Measurements from ENCODE around the gene HTR2A.

Gene HTR2A

DNA sequence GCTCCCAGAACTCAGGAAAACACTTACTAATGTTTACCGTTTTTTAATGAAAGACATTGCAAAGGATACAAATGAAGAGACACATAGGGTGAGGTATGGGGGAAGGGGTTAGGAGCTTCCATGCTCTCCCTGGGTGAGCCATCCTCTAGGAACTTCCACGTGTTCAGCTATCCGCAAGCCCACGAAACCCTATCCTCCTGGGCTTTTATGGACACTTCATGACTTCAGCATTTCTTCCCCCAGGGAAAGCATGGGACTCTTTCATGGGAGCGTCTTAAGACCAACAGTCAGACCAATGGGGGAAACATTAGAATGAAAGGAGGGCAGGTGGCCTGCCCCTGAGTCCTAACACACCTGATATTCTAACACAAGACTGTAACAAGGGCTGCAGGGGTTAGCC, 93.3 kb downstream of the HTR2A start:
- no peak for DNase-seq

- DNase-seq: no peak
Observed at GRCh38 chr13:46801858-46802257, 95.0 kb downstream of the HTR2A start.

GRCh38 chr13:46799139-46799538, 97.7 kb downstream of the HTR2A start:
- no peak for DNase-seq

GRCh38 chr13:46797501-46798237, 99.2 kb downstream of the HTR2A start:
- no peak for DNase-seq

DNA sequence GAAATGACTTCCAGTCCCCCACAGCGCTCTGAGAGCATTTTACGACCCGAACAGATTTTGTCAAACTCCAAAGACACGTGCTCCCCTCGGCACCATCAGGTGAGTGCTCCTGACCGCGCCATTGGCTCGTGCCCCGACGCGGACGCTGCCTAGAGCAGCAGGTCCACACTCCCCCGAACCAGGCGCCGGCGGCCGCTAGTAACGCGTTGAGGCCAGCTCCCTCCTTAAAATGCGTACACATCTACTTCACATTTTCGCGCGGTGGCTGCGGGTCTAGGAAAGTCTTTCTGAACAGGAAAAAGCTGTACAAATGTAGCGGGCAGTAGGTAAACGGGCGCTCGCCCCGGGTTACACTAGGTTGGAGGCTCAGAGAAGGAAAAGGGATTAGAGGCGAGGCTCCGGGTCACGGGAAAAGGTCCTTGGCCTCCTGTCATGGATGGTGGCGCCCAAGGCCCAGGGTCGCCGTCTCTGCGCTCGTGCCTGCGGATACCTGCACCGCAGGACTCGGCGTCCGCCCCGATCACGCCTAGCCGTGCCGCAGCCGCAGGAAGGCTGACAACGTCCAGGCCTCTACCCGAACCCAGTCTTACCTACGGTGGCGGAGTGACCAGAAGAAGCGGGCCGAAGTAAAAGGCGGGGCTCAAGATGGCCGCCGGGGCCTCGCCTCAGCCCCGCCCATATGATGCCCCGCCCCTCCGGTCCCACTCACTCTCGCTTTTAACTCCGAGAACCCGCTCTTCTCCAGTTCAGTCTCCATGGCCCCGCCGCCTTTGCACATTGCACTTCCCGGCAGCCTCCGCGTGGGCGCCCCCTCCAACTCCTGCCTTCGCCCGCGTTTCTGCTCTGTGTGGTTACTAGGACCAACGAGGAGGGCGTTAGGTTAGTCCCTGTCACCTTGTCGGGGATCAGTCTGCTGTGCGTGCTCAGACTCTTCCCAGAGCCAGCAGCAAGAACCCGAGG, 100.1 kb downstream of the HTR2A start, which contains the start of gene ESD:
Gene ESD (minus strand): TSS at position 647 of the 960 bp plus-strand sequence. CDS start 5,748 bp downstream, outside the sequence.
- DNase-seq: peak; percentile 96

GRCh38 chr13:46796129-46796514, 100.7 kb downstream of the HTR2A start:
- DNase-seq: no peak

- no peak for DNase-seq
Observed at GRCh38 chr13:46795321-46795720, 101.5 kb downstream of the HTR2A start.

DNA sequence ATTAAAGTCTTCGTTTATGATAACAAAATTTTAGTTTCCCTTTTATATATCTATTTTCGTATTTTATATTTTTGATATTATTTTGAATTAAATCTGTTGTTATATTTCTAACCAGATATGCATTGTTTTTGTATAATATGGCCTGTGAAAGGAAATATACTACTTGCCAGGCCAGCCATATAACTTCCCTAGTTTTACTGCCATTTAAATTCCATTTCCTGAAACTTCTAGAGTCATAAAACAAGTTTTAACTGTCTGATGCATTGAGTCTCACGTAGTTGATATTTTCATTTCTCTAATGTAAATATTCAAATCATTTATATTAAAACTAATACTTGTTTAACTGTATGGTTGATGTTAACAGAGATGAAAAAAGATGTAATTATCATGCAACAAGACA, 113.3 kb downstream of the HTR2A start:
- no peak for DNase-seq

- DNase-seq: no peak
Observed at GRCh38 chr13:46782691-46783090, 114.2 kb downstream of the HTR2A start.

DNA sequence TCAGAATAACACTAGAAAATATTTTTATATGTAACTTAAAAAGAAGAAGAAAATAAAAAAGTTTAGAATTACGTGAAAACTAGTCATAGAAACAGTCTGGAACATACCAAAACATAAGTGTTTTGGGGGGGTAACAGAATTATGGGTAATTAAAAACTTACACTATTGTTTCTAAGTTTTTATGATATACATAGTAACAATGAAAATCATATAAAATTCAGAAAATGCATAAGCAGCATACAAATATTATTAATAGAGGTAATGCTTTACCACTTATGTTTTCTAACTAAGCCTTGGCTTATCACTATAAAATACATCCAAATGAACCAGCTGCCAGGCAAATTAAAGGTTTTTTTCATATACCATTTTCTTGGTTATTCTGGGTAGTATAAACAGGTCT, 114.8 kb downstream of the HTR2A start:
- no peak for DNase-seq

Measured in right hindlimb (tissue), 1 donor.